HG03095 (cell line): ENCODE results near the gene THSD8.

Source experiments
- ATAC-seq: cut with Tn5 transposase; IDR thresholded peaks from one replicate; pipeline ENCODE4 v1.9.1; 2021; ENCODE audit warnings: moderate library complexity; ENCODE audit not compliant: unreplicated experiment

The THSD8 gene

GRCh38 chr19:12801466-12802266 is at the start of gene THSD8, which contains the start of gene PRDX2:
THSD8 (plus strand) TSS chr19:12802069; CDS start chr19:12802072, 3 bp downstream.
PRDX2 (minus strand) TSS chr19:12801800; CDS start chr19:12801261, 539 bp downstream.
- ATAC-seq = no peak

GRCh38 chr19:12754465-12755196 is 47.2 kb upstream of the THSD8 start:
- no peak for ATAC-seq

GRCh38 chr19:12756150-12756883 is 45.6 kb upstream of the THSD8 start:
- ATAC-seq = no peak

GRCh38 chr19:12757544-12758274 is 44.2 kb upstream of the THSD8 start:
- no peak for ATAC-seq

GRCh38 chr19:12759686-12760085 is 42.2 kb upstream of the THSD8 start:
- no peak for ATAC-seq

- ATAC-seq = no peak
These were observed 38.8 kb upstream of the THSD8 start for GRCh38 chr19:12763100-12763499.

- no peak for ATAC-seq
These were observed 37.2 kb upstream of the THSD8 start for GRCh38 chr19:12764698-12765097.

- peak; percentile 52 for ATAC-seq
These were observed 35.8 kb upstream of the THSD8 start for GRCh38 chr19:12766051-12766521.

GRCh38 chr19:12767150-12767549 is 34.7 kb upstream of the THSD8 start:
- no peak for ATAC-seq

- ATAC-seq = no peak
These were observed 34.2 kb upstream of the THSD8 start for GRCh38 chr19:12767666-12768065.

GRCh38 chr19:12769689-12770088 is 32.2 kb upstream of the THSD8 start:
- no peak for ATAC-seq

- no peak for ATAC-seq
These were observed 30.9 kb upstream of the THSD8 start for GRCh38 chr19:12770922-12771321.

- no peak for ATAC-seq
These were observed 29.5 kb upstream of the THSD8 start for GRCh38 chr19:12772323-12772722.

- no peak for ATAC-seq
These were observed 28.3 kb upstream of the THSD8 start for GRCh38 chr19:12773571-12773970.

GRCh38 chr19:12774588-12775555 is 27.0 kb upstream of the THSD8 start, which contains the start of gene HOOK2:
HOOK2 (minus strand) TSS chr19:12775552; CDS start chr19:12775449, 103 bp downstream.
- ATAC-seq = no peak

- no peak for ATAC-seq
These were observed 24.5 kb upstream of the THSD8 start for GRCh38 chr19:12777217-12778016.

- no peak for ATAC-seq
These were observed 23.6 kb upstream of the THSD8 start for GRCh38 chr19:12778017-12778904.

GRCh38 chr19:12778905-12779161 is 23.0 kb upstream of the THSD8 start:
- ATAC-seq = no peak
